SHP77 (cell line): Measurements from ENCODE around the gene NTN3.
"Not testable (repeated sequence)": the region's sequence is repeated elsewhere in the genome, so short reads cannot be mapped to it uniquely, and the experiment has no call there.

Experiments
- DNase-seq, 2 experiments: peaks; one replicate each; lab custom pipeline; 2025; lab: John Stamatoyannopoulos, UW

The NTN3 gene

GRCh38 chr16:2479996-2480395, 8.9 kb downstream of the NTN3 start:
- not testable (repeated sequence) for DNase-seq

DNA sequence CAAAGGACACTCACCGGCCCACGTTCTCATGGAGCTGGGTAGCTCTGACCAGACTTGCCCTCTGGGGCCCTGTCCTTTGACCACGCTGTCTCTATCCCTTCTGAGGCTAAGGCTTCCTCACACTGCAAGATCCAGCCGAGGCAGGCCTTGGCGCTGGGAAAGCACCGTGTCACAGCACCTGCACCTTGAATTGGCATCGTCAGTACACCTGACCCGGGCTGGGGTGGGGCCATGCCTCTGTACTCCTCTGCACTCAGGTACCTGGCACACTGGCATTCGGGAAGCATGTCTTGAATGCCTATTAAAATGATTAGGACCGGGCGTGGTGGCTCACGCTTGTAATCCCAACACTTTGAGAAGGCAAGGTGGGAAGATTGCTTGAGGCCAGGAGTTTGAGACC, 9.9 kb downstream of the NTN3 start:
- DNase-seq: no peak

DNA sequence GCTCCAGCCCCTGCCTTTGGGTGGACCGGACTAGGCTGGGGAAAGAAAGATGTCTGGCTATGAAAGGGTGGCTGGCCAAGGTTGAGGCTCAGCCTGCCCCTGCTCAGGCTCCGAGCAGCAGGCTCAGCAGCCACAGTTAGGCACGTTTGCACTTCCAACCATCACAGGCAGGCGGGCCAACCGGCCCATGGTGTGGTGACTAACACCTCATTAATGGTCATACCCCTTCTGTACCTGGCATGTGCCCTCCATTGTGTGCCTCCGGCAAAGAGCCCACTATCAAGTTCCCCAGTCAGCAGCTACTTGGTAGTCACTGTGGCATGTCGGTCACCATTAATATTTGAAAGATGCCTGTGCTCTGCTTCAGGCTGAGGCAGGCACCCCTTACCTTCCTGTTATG, 10.6 kb downstream of the NTN3 start:
- DNase-seq: no peak

DNA sequence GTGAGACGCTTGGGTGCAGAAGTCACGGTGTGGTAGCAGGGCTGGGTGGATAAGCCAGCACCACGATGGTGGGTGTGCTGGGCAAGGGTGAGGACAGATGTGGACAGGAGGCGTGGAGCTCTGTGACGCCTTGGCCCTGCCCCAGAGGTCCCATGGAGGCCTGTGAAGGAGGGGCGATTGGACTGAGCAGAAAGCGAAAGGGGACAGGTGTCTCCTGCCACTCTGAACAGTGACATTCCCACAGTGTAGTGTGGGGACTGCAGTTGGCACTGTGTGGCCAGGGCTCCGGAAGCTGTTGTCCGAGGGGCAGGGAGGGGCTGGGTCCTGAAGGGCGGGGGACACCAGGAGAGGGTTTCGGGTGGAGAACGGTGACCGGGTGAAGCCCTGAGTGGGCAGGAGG, 11.2 kb downstream of the NTN3 start:
- no peak for DNase-seq

GRCh38 chr16:2482708-2483534, 11.8 kb downstream of the NTN3 start:
- DNase-seq: peak in 1 of 2 experiments; percentile 75

DNA sequence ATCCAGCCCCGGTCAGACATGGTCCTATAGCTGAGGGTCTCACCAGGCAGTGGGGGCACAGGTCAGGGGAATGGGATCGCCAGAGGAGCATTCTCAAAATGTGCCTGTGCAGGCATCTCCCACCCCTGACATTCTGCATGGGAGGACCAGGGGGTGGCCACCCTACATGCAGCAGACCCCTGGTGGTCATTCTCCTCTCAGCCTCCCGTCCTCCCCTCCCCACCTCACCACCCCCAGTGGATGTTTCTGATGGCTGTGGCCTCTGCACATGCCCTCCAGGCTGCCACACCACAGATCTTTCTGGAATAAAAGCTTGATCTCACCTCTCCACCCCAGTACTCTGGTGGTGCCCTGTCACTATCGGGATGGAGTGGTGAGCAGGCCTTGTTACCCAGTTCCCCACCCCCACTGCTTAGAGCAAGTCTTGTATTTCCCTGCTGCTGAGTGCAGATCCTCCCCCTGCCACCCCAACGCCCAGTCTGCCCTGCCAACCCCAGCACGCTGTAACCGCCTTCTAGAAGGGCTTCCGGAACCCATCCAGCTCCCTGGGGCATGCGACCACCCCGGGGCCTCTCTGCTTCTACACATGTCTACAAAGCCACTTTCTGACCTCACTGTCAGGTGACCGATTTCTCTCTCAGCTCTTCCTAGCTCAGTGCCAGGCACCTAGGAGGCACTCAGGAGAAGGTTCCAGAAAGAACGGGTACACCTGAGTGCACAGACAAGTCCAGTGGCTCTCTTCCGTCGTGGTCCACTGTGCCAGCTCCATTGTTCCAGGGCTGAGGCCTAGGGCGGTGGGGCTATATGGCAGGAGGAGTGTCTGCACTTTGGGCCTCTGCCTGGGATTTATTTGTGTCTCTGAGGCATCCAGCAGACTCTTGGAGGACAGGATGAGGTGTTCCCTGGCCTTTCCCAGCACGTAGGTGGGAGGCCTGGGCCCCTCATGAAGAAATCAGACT, 13.1 kb downstream of the NTN3 start:
- no peak for DNase-seq

- no peak for DNase-seq
Measured at GRCh38 chr16:2484898-2485508, 13.9 kb downstream of the NTN3 start.

- DNase-seq: no peak
Measured at GRCh38 chr16:2485811-2486507, 14.9 kb downstream of the NTN3 start.

DNA sequence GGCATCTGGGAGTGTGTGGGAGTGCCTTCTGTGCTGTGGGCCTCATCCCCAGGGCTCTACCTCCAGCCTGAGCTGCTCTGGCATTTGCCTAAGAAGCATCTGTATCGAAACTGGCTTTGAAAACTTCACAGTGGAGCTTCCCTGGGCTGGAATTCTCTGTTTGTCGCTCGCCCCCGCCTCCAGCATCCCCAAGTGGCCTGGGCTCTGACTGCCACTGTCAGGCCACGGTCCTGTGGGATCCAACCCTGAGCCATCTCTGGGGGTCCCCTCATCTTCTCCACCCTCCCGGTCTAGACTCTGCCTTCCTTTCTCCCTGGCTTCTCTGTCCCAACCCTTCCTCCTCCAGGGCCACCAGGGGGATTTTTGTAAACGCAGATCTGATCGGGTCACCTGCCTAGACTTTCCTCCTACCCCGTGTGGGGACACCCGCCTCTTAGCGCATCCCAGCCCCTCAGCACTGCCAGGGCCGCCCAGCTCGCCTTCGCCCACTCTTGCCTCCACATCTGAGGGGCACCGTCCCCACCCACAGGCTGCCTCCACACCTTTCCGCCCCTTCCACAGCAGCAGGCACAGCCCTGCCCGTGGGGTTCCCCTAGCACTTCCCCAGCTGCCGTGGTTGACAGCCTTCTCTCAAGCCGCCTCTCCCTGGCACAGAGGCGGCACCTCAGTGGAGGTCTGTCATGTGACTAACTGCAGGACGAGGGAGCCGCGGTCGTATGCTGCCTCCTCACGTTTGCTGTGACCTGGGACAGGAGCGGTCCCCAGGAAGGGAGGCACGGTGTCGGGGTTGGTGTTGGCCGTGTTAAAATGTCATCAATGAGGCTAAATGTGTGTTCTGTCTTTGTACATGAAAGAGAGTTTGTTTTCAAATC, 15.8 kb downstream of the NTN3 start:
- DNase-seq: peak in 1 of 2 experiments; percentile 42

DNA sequence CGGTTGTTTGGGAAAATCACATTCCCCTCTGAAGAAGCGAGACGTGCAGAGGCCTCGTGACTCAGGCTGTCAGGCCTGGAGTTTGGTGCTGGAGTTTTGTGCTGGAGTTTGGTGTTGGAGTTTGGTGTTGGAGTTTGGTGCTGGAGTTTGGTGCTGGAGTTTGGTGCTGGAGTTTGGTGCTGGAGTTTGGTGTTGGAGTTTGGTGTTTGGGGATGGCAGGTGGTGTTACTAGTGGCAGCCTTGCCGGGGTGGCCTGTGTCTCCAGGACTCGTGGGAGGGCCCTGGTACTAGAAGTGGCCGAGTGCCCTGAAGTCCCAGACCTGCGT, 16.4 kb downstream of the NTN3 start:
- no peak for DNase-seq

- no peak for DNase-seq
Measured at GRCh38 chr16:2487903-2488531, 16.9 kb downstream of the NTN3 start.

- no peak for DNase-seq
Measured at GRCh38 chr16:2489581-2489980, 18.5 kb downstream of the NTN3 start.

GRCh38 chr16:2490190-2491105, 19.4 kb downstream of the NTN3 start:
- DNase-seq: peak in 1 of 2 experiments; percentile 45

DNA sequence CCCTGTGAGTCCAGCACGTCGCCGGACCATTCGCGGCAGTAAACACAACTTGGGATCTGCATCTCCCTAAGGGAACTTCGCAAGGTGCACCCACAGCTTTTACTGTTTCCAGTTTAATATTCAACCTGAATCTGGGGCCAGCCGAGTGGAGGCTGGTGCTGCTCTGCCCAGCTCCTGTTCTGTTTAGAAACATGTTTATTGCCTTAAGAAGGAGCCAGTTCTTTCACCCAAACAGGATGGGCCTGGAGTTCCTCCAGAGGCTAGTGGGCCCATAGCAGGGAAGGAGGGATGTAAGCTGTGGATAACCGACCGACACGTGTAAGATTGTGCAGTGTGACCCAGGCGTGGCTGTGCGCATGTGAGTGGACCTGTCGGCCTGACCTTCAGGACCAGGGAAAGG, 21.2 kb downstream of the NTN3 start:
- no peak for DNase-seq

DNA sequence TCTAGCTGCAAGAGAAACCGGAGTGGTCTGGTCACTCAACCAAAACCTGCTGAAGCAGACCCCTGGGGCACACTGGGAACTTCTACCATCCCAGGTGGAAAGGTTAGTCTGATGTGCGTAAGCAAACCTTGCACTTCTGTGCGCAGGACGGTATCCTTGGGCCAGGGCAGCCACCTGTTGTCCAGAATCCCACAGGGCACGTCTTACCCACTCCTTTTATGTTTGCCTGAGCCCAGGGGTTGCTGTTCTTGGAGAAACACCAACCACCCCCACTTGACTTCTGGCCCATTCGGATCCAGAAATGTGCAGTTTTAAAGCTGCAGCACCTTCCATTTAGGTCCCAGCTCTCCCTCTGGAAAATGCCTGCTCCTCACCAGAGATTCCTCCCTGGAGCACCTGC, 22.5 kb downstream of the NTN3 start:
- DNase-seq: no peak

DNA sequence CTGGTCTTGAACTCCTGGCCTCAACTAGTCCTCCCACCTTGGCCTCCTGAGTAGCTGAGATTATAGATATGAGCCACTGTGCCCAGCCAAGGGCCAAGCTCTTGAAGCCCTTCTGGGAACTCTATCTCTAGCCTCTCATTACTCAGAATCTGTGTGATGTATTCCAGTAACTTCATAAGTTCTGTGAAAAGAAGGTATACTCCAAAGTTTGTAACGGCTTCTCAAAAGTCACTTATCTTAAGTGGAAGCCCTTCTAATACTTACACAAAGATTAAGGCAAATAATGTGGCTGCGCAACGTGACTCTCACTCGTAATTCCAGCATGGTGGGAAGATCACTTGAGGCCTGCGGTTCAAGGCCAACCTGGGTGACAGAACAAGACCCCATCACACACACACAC, 23.5 kb downstream of the NTN3 start:
- no peak for DNase-seq

DNA sequence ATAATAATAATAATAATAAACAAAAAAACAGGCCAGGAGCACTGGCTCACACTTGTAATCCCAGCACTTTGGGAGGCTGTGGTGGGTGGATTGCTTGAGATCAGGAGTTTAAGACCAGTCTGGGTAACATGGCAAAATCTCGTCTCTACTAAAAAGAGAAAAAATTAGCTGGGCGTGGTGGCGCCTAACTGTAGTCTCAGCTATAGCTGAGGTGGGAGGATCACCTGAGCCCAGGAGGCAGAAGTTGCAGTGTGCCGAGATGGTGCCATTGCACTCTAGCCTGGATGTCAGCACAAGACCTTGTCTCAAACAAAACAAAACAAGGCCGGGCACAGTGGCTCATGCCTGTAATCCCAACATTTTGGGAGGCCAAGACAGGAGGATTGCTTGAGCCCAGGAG, 23.9 kb downstream of the NTN3 start:
- no peak for DNase-seq

GRCh38 chr16:2496223-2497115, 25.4 kb downstream of the NTN3 start:
- no peak for DNase-seq
